HG03457 (cell line): ENCODE data around the gene LTB4R.
"Not testable (repeated sequence)": the region's sequence is repeated elsewhere in the genome, so short reads cannot be mapped to it uniquely, and the experiment has no call there.

Source experiments
- ATAC-seq: cut with Tn5 transposase; IDR thresholded peaks from one replicate; pipeline ENCODE4 v1.9.1; 2021; ENCODE audit warnings: moderate number of reproducible peaks; ENCODE audit not compliant: unreplicated experiment

Gene LTB4R

DNA sequence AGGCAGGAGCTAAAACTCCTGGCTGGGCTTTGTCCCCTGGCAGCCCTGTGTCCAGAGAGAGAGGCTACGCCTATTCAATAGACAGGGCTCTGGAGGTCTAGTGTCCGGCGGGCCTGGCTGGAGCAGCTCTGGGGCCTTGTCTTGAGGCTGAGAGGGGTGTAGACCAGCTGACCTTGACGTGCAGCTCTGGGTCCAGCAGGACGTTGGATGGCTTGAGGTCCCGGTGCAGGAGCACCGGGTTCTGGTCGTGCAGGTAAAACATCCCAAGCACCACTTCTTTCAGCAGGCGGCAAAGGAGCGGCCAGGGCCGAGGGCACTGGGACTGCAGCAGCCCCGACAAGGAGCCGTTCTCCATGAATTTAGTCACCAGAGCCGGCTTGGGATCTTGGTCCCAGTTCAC lies 27.5 kb downstream of the LTB4R start:
- ATAC-seq = no peak

DNA sequence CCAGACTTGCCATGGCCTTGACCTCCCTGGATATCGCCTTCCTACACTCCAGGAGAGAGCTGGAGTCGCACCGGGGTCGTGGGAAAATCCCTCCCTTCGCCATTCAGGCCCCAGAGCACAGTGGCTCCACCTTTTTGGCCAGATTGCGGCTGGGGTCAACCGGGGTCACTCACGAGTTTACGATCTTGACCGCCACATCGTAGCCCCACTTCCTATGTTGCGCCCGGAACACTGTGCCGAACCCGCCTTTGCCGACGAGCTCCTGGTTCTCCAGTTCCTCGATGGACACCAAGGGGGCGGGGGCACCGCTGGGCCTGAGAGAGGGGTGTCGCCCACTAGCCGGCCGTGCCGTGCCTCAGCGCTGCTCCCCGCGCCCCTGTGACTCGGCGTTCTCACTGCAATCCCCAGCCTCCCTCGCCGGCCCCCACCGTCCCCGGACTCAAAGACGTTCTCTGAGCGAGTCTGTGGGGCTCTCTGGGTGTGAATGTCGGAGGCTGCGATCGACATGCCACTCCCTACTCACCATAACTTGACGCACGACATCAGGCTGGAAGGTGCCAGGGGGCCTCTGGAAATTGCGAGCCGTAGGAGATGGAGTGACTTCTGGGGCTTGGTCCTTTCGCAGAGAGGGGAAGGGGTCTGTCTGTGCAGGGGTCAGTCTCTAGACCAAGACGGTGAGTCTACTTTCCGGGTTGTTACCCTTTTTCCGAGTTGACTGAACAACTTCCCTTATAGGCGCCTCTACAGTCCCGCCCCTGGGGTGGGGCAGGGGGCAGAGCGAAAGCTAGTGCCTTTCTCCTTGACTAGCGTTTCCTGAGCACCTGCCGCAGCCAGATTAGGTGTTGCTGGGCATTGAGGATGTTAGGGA lies 28.2 kb downstream of the LTB4R start, which contains the start of gene RIPK3:
Gene RIPK3 (minus strand): TSS at position 708 of the 868 bp plus-strand sequence. CDS start 165 bp downstream, at position 543.
- ATAC-seq = no peak

GRCh38 chr14:24340606-24341005 lies 29.3 kb downstream of the LTB4R start:
- ATAC-seq = no peak

GRCh38 chr14:24342889-24343288 lies 31.6 kb downstream of the LTB4R start:
- no peak for ATAC-seq

DNA sequence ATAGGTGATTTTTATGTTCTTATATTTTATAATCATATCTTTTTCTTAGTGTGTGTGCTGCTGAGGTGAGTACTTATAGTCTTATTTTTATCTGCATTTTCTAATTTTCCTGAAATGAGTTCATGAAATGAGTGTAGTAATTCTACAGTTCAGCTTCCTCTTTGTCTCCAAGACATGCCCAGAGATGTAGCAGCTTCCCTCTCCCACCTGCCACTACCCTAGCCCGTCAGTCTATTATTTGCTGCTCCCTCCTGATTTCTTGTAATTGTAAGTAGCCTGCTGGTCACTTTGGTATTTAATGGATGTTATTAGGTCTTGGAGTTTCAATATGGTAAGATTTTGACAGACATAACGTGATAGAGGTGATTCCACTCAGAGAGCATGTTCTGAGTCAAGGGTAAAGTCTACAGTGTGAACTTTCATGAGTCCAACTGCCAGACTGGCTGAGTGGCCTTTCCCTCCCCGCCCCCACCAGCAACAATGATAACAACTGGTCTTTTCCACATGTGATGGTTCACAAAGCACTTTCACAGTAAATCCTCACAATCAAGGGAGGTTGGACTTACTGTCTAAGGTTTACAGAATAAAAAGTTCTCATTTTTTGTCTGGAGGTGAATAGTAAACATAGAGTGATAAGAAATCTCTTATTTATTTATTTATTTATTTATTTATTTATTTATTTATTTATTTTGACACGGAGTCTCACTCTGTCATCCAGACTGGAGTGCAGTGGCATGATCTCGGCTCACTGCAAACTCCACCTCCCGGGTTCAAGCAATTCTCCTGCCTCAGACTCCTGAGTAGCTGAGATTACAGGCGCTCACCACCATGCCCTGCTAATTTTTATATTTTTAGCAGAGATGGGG lies 32.7 kb downstream of the LTB4R start:
- ATAC-seq = no peak

GRCh38 chr14:24347134-24347533 lies 35.8 kb downstream of the LTB4R start:
- no peak for ATAC-seq

GRCh38 chr14:24348186-24348585 lies 36.9 kb downstream of the LTB4R start:
- ATAC-seq = no peak

DNA sequence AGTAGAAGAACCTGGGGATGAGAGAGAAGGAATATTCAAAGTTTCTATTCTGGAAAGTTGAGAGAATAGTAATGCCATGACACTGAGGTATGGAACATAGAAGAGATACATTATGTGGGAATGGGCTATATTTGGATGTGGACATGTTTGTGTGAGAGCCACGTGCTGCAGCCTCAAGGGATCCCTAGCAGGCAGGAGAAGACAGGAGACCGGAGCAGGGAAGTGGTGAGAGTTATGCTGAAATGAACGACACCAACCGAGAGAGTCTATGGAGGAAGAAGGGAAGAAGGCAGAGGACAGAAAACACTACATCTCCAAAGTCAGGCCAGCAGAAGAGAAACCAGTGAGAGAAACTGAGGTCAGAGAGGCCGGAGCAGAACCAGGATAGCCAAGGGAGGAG lies 38.4 kb downstream of the LTB4R start:
- no peak for ATAC-seq

DNA sequence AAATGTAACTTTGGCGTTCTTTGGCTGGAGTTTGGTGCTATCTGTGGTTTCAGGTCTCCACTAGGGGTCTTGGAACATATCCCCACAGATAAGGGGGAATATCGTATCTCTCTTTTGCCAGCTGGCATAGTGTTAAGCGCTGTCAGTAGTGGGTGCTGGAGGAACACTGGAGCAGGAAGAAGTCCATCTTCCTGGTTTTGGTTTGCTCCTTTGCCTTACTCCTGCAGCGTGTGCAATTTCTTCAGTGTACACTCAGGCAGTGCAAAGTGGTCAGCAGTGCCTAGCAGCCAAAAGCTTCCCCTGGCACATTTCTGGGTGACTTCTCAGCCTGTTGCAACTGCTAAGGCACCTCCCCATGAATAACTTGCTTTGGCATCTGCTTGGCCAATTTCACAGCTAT lies 40.2 kb downstream of the LTB4R start:
- ATAC-seq = no peak

GRCh38 chr14:24353559-24354481 lies 42.5 kb downstream of the LTB4R start:
- ATAC-seq = no peak

GRCh38 chr14:24354482-24354825 lies 43.2 kb downstream of the LTB4R start:
- not testable (repeated sequence) for ATAC-seq

DNA sequence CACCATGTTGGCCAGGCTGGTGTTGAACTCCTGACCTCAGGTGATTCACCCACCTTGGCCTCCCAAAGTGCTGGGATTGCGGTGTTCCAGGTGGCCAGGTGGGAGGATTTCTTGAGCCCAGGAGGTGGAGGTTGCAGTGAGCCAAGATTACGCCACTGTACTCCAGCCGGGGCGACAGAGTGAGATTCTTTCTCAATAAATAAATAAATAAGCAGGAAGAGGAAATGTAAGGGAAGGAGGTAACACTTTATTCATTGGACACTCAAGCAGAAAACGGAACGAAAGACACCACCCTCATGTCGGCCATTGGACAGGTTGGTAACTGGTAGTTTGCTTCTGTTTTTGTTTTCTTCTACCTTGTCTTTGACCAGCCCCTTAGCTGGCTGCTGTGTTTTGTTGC lies 43.7 kb downstream of the LTB4R start:
- no peak for ATAC-seq

DNA sequence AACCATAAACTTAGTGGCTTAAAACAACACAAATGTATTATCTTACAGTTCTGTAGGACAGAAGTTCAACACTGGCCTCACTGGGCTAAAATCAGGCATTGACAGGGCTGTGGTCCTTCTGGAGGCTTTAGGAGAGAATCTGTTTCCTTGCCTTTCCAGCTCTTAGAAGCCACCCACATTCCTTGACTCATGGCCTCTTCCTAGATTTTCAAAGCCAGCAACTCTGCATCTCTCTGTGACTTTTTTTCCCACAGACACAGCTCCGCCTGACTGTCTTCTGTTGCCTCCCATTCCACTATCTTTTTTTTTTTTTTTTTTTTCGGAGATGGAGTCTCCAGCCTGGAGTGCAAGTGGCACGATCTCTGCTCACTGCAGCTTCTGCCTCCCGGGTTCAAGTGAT lies 44.9 kb downstream of the LTB4R start:
- ATAC-seq = no peak

GRCh38 chr14:24360281-24360680 lies 49.0 kb downstream of the LTB4R start:
- no peak for ATAC-seq

GRCh38 chr14:24361326-24361725 lies 50.0 kb downstream of the LTB4R start:
- ATAC-seq = no peak

DNA sequence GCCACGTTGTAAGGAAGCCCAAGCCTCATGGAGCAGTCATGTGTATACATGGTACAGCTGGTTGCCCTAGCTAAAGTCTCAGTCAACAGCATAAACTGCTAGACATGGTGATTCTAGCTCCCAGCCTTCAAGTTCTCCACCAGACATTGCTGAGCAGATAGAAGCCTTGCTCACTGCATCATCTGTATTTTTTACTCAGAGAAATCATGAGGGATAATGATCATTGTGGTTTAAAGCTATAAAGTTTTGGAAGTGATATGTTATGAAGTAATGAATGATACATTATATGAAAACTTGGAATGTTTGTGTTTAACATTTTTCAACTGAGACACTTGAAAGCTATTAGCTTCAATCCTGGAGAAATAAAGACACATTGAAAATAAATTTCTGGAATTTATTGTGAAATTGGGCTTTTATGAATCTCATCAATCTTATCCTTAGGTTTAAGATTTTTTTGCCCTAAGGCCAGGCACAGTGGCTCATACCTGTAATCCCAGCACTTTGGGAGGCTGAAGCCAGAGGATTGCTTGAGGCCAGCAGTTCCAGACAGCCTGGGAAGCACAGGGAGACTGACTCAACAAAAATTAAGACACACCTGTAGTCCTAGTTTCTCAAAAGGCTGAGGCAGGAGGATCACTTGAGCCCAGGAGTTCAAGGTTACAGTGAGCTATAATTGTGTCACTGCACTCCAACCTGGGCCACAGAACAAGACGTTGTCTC lies 51.1 kb downstream of the LTB4R start:
- ATAC-seq = no peak

GRCh38 chr14:24363401-24363800 lies 52.1 kb downstream of the LTB4R start:
- ATAC-seq = no peak

- ATAC-seq = no peak
Measured at GRCh38 chr14:24364841-24365240, 53.5 kb downstream of the LTB4R start.

- ATAC-seq = no peak
Measured at GRCh38 chr14:24365600-24366412, 54.5 kb downstream of the LTB4R start.

- ATAC-seq = no peak
Measured at GRCh38 chr14:24366413-24366720, 55.1 kb downstream of the LTB4R start.
